Neuronal stem cell (in vitro differentiated cells): ENCODE results near the gene CCDC102A. TPM values are rescaled to one million over a fixed set of nuclear protein-coding genes. Genes with fewer than 3 reads are reported as not detected.
A peak's percentile ranks its signal among the peaks of the same experiment; 100 is the strongest.

Source experiments
- DNase-seq: peaks from one replicate; pipeline ENCODE4 v3.0.0-alpha.2; 2013; ENCODE audit warnings: low spot score
- H2AFZ ChIP-seq: one replicate; pipeline ENCODE4 v1.6.1; 2013; ENCODE audit warnings: mild to moderate bottlenecking, low read length, inconsistent platforms
- H2AK5ac ChIP-seq: 2 replicates; pipeline ENCODE4 v1.6.1; 2013; ENCODE audit warnings: low read depth, mild to moderate bottlenecking, inconsistent platforms, low read length, moderate library complexity, mixed read lengths
- H2BK120ac ChIP-seq: 2 replicates; pipeline ENCODE4 v1.6.1; 2013; ENCODE audit warnings: low read depth, mild to moderate bottlenecking, inconsistent platforms, low read length, moderate library complexity, mixed read lengths
- H2BK12ac ChIP-seq: one replicate; pipeline ENCODE4 v1.6.1; 2013; ENCODE audit warnings: low read length, inconsistent platforms
- H2BK15ac ChIP-seq: 2 replicates; pipeline ENCODE4 v1.6.1; 2013; ENCODE audit warnings: mild to moderate bottlenecking, low read length, inconsistent platforms, mixed read lengths
- H2BK5ac ChIP-seq: one replicate; pipeline ENCODE4 v1.6.1; 2013; ENCODE audit warnings: inconsistent platforms, mild to moderate bottlenecking, low read length, moderate library complexity
- H3K14ac ChIP-seq: one replicate; pipeline ENCODE4 v1.6.1; 2013; ENCODE audit warnings: low read length, inconsistent platforms
- H3K18ac ChIP-seq: 2 replicates; pipeline ENCODE4 v1.6.1; 2013; ENCODE audit warnings: low read length, inconsistent platforms
- H3K23ac ChIP-seq: 2 replicates; pipeline ENCODE4 v1.6.1; 2013; ENCODE audit warnings: low read depth, mild to moderate bottlenecking, mixed read lengths, low read length, inconsistent platforms; ENCODE audit not compliant: poor library complexity
- H3K27ac ChIP-seq: replicated peaks from 3 replicates; pipeline ENCODE4 v1.5.1; 2013; ENCODE audit warnings: low read length, inconsistent platforms
- H3K27me3 ChIP-seq, 3 experiments: 2 replicates each; pipeline ENCODE4 v1.6.1; 2013; ENCODE audit warnings: low read length in 3 of 3, mild to moderate bottlenecking in 2 of 3, inconsistent platforms in 1 of 3, low read depth in 1 of 3, mixed read lengths in 1 of 3, moderate library complexity in 1 of 3; ENCODE audit not compliant: control insufficient read depth in 3 of 3, insufficient read depth in 3 of 3
- H3K36me3 ChIP-seq, 2 donors: replicated peaks in 1 of 2; 2 replicates each; pipeline ENCODE4 v1.6.1; 2013; ENCODE audit warnings: low read length in 2 of 2; ENCODE audit not compliant: control insufficient read depth in 2 of 2, insufficient read depth in 2 of 2
- H3K4ac ChIP-seq: 2 replicates; pipeline ENCODE4 v1.6.1; 2013; ENCODE audit warnings: inconsistent platforms, mild to moderate bottlenecking, low read length, moderate library complexity
- H3K4me1 ChIP-seq, 2 donors: 1 replicate in 1 of 2; 2 replicates in 1 of 2; pipeline ENCODE4 v1.6.1; 2013; ENCODE audit warnings: low read length in 2 of 2, low read depth in 1 of 2; ENCODE audit not compliant: control insufficient read depth in 2 of 2, insufficient read depth in 1 of 2
- H3K4me2 ChIP-seq: one replicate; pipeline ENCODE4 v1.6.1; 2013; ENCODE audit warnings: mild to moderate bottlenecking, low read length, inconsistent platforms; ENCODE audit not compliant: insufficient read depth, poor library complexity, severe bottlenecking
- H3K4me3 ChIP-seq, 2 donors: 2 replicates each; pipeline ENCODE4 v1.5.1; 2013; ENCODE audit warnings: low read length in 2 of 2, mild to moderate bottlenecking in 2 of 2, inconsistent platforms in 1 of 2, moderate library complexity in 1 of 2
- H3K79me1 ChIP-seq: one replicate; pipeline ENCODE4 v1.6.1; 2013; ENCODE audit warnings: low read depth, mild to moderate bottlenecking, inconsistent platforms, low read length, moderate library complexity
- H3K9ac ChIP-seq: one replicate; pipeline ENCODE4 v1.6.1; 2013; ENCODE audit warnings: mild to moderate bottlenecking, low read depth, low read length, inconsistent platforms; ENCODE audit not compliant: poor library complexity
- H3K9me3 ChIP-seq, 2 donors: replicated peaks in 1 of 2; 2 replicates each; pipeline versions ENCODE3 to v1.6.1; 2013; ENCODE audit warnings: low read length in 2 of 2, mild to moderate bottlenecking in 2 of 2, inconsistent platforms in 1 of 2, low read depth in 1 of 2, mixed read lengths in 1 of 2, moderate library complexity in 1 of 2; ENCODE audit not compliant: control insufficient read depth in 2 of 2, insufficient read depth in 1 of 2
- H4K8ac ChIP-seq: one replicate; pipeline ENCODE4 v1.6.1; 2013; ENCODE audit warnings: low read depth, mild to moderate bottlenecking, inconsistent platforms, low read length, moderate library complexity
- H4K91ac ChIP-seq: one replicate; pipeline ENCODE4 v1.6.1; 2013; ENCODE audit warnings: low read length, low read depth, mild to moderate bottlenecking, inconsistent platforms; ENCODE audit not compliant: poor library complexity
- WGBS, 2 donors: extraction: QIAGEN DNeasy Blood & Tissue Kit; methylation state at CpG; one replicate each; pipeline ENCODE4 v1.1.7; 2013; ENCODE audit warnings: missing lambda C conversion rate in 2 of 2, mixed read lengths in 1 of 2; ENCODE audit not compliant: insufficient read length in 2 of 2, insufficient replicate concordance in 1 of 2; ENCODE audit errors: extremely low coverage in 2 of 2; 5-methylcytosine and 5-hydroxymethylcytosine counted together
- polyA plus RNA-seq, 2 experiments: library from polyadenylated mRNA; stranded (reverse); fragments of 200-250 nt; gene quantifications; one replicate each; pipeline ENCODE4 v1.2.3, GENCODE V29; 2013

CCDC102A gene
- polyA plus RNA-seq (2013, experiment 1 of 2) = 6.4 TPM
- polyA plus RNA-seq (2013, experiment 2 of 2) = 6.3 TPM

DNA sequence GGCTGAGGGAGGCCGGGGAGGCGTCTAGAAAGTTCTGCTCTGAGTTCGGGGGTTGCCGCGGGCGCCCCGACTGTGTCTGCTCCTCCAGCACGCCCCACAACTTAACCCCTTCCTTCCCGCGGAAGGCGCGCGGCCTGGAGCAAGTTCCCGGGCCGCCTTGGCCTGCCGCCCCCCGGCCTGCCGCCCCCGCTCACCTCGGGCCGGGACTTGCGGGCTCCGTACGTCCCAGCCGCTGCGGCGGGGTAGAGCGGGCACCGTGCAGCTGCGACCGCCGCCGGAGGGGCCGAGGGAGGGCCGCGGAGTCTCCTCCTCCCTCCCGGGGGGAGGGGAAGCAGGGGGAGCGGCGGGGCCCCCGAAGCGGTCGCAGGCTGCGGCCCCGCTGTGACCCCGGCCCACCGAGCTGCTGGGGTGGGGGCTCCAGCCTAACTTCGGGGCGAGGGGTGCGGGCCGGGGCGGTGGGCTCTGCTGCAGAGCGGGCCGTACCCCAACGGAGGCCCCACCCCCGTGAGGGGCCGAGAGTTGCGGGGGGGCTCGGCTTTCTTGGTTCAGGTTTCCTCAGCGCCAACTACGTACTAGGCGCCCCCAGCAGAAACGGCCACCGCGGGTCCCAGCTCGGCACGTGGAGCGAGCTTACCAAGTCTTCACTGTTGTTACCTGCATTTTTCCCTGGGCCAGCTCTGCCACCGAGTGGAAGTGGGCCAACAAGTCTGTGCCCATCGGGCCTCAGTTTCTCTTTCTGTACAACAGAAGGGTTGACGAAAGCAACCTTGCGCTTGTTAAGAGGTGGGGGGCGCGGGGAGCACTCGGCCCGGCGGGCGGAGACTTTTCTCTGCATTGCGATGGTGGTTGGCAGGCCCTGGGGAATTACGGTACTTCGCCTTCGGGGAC, at the start of gene CCDC102A:
CCDC102A (minus strand) TSS at position 266 of the 888 bp plus-strand sequence. CDS start 7,394 bp downstream, outside the sequence.
- peak within 1 kb of the TSS; percentile 93 for H3K23ac ChIP-seq
- H3K27ac ChIP-seq = peak within 1 kb of the TSS; percentile 87
- peak within 1 kb of the TSS; percentile 96 for H2AFZ ChIP-seq
- peak within 1 kb of the TSS; percentile 74 for H3K4me2 ChIP-seq
- peak within 1 kb of the TSS; percentile 66 to 87 for H3K4me3 ChIP-seq
- H3K4me1 ChIP-seq = peaks cover 25 to 44% of the 10 kb centered on the region in 2 donors
- H3K9ac ChIP-seq = peak within 1 kb of the TSS; percentile 93
- H3K14ac ChIP-seq = no peak within 1 kb of the TSS
- H3K36me3 ChIP-seq = no peaks in the 10 kb centered on the region
- H2BK5ac ChIP-seq = peak within 1 kb of the TSS; percentile 82
- WGBS, 2 donors = no CpG with 5 or more reads among the region's 81 CpGs
- no peaks in the 10 kb centered on the region for H3K9me3 ChIP-seq
- peaks cover 11% of the 10 kb centered on the region for H3K79me1 ChIP-seq
- H2BK12ac ChIP-seq = no peak within 1 kb of the TSS
- H2BK15ac ChIP-seq = peak within 1 kb of the TSS; percentile 77
- no peak within 1 kb of the TSS for H4K91ac ChIP-seq
- no peak within 1 kb of the TSS for H4K8ac ChIP-seq
- H2BK120ac ChIP-seq = peak within 1 kb of the TSS; percentile 79
- DNase-seq = no peak
- H3K27me3 ChIP-seq = peaks cover 0 to 16% (median 0%) of the 10 kb centered on the region in 3 experiments
- peak within 1 kb of the TSS; percentile 93 for H2AK5ac ChIP-seq
- peak within 1 kb of the TSS; percentile 91 for H3K4ac ChIP-seq
- H3K18ac ChIP-seq = peak within 1 kb of the TSS; percentile 99

DNA sequence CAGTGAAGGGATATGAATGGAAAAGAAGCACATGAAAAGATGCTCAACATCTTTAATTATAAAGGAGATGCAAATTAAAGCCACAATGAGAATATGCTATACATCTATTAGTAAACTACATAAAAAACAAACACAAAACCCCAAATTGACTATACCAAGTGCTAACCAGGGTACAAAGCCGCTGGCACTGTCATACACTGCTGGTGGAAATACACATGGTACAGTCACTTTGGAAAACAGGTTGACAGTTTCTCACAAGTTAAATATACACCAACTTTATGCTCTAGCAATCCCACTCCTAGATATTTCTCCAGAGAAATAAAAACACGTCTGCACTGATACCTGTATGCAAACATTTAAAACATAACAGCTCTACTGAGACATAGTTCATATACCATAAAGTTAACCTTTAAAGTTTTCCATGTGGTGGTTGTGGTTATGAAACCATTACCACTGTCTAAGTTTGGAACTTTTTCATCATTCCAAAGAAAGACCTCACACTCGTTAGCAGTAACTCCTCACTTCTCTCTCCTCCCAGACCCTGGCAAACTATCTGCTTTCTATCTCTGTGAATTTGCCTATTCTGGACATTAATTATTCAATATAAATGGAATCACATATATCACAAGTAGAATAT, 48.8 kb upstream of the CCDC102A start:
- H3K4me2 ChIP-seq = no peak overlapping the region
- no peak overlapping the region for H3K23ac ChIP-seq
- H3K4me3 ChIP-seq = no peak overlapping the region
- no peaks in the 10 kb centered on the region for H3K36me3 ChIP-seq
- H3K4me1 ChIP-seq = no peaks in the 10 kb centered on the region
- H3K27me3 ChIP-seq = no peaks in the 10 kb centered on the region
- no peak overlapping the region for H3K14ac ChIP-seq
- no peak overlapping the region for H2BK12ac ChIP-seq
- H4K91ac ChIP-seq = no peak overlapping the region
- H3K9me3 ChIP-seq = peaks cover 2 to 5% of the 10 kb centered on the region in 2 donors
- no peak overlapping the region for H3K18ac ChIP-seq
- no peak overlapping the region for H2BK15ac ChIP-seq
- no peak overlapping the region for H3K27ac ChIP-seq
- no peak overlapping the region for H3K4ac ChIP-seq
- no CpG with 5 or more reads among the region's 3 CpGs for WGBS, 2 donors
- no peak overlapping the region for H2AK5ac ChIP-seq
- H2AFZ ChIP-seq = no peak overlapping the region
- H2BK120ac ChIP-seq = no peak overlapping the region
- no peak overlapping the region for H3K9ac ChIP-seq
- no peak for DNase-seq
- no peak overlapping the region for H4K8ac ChIP-seq
- H3K79me1 ChIP-seq = no peaks in the 10 kb centered on the region
- no peak overlapping the region for H2BK5ac ChIP-seq

DNA sequence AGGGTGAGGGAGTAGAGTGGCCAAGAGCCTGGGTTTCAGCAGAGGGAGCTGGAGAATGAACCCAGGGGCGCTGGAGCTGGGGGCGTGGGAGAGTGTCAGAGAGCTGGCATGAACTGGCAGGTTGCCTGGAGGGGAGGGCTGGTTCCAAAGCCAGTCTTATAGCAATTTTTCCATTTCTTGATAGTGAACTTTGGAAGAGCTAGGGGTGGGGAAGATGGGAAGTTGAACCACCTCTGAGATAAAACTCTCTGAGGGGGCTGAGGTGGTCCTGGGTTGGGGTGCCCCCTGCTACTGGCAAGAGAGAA, 42.9 kb upstream of the CCDC102A start:
- Histone ChIP-seq H2BK12ac (no peak overlapping the region), H3K4ac (no peak overlapping the region), H2AK5ac (no peak overlapping the region), H3K18ac (no peak overlapping the region), H3K4me3 (no peak overlapping the region), H2BK15ac (no peak overlapping the region), H2BK120ac (no peak overlapping the region), H2BK5ac (no peak overlapping the region), H3K79me1 (no peaks in the 10 kb centered on the region), H3K9me3 (no peaks in the 10 kb centered on the region), H3K9ac (no peak overlapping the region), H3K27ac (no peak overlapping the region), H3K27me3 (no peaks in the 10 kb centered on the region), H3K36me3 (no peaks in the 10 kb centered on the region), H3K23ac (no peak overlapping the region), H3K4me2 (no peak overlapping the region), H2AFZ (no peak overlapping the region), H4K91ac (no peak overlapping the region), H3K14ac (no peak overlapping the region), H4K8ac (no peak overlapping the region), H3K4me1 (peaks cover 0 to 8% of the 10 kb centered on the region in 2 donors)
- no peak for DNase-seq
- WGBS, 2 donors = no CpG with 5 or more reads among the region's 2 CpGs
